ENCODE data around the gene FGF13. TPM values are rescaled to one million over a fixed set of nuclear protein-coding genes. Genes with fewer than 3 reads are reported as not detected.

FGF13 gene
- total RNA-seq: 19.9 and 30.6 TPM in 2 replicates

GRCh38 chrX:138711399-138712347 is at the start of gene FGF13:
Gene FGF13 (minus strand): TSS chrX:138711717. CDS start chrX:138711003, 714 bp downstream.

Measured in smooth muscle cell of trachea (primary cell).